Stimulated activated CD4-positive, alpha-beta T cell treated with anti-CD3 and anti-CD28 coated beads, Interleukin-2, amount 100 ng/mL, for 4 hours (primary cell): Measurements from ENCODE around the gene PCBD2.
"Not testable (repeated sequence)": the region's sequence is repeated elsewhere in the genome, so short reads cannot be mapped to it uniquely, and the experiment has no call there.

ENCODE experiments used
- DNase-seq: peaks from one replicate; pipeline ENCODE4 v3.0.0-alpha.2; 2020; ENCODE audit warnings: low read depth

Gene PCBD2

DNA sequence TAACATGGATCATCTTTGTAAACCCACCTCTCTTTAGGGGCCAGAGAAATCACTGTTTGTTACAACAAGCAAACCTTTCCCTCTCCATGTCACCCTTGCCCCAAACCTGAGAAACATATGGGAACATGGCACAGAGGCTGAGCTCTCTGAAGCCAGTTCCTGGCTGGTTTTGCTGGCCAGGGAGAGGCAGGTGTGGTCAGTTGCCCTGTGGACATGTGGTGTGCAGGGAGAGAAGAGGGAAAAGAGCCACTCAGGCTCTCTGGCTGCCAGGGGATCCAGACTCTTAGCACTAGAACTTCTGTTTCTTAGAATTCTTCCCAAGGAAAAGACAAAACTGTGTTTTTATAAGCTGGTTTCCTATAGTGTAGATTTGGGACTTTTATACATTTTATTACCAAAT lies 58.2 kb downstream of the PCBD2 start:
- DNase-seq = no peak

DNA sequence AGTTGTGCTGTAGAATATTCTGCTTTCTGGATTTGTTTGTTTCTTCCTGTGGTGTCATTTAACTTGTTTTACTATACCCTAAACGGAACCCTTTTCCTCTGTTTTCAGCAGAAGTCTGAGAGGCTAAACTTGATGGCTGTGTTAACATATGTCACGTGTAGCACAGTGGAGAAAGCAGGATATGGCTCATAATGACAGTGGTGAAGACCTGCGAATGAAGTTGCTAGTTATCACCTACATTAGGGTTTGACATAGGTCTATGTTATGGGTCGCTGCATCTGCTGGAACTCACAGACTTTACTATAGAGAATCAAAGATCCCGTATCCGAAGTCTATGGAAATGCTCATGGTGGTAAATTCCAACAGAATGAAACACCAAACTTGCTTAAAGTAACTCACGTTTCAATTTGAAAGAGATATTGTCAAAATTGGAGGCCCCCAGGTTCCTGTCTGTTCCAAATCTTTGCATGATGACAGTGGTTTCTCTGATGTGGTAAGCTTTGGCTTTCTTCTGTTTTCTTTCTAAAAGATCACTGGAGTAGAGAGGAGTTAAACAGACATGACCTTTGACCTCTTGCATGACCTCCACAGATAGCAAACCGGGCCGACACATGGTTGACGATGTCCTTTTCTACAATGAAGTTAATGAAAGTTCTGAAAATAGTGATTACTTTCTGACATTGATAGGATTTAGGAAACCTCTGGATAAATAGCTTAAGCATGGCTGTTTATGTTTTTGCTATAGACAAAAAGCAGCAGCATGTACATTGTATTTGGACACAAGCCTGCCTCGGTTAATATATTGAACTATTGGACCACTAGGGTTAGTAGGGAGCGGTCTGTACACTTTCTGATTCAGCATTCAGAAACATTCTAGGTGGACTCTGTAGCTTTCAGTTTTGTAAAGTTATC lies 59.7 kb downstream of the PCBD2 start:
- no peak for DNase-seq

DNA sequence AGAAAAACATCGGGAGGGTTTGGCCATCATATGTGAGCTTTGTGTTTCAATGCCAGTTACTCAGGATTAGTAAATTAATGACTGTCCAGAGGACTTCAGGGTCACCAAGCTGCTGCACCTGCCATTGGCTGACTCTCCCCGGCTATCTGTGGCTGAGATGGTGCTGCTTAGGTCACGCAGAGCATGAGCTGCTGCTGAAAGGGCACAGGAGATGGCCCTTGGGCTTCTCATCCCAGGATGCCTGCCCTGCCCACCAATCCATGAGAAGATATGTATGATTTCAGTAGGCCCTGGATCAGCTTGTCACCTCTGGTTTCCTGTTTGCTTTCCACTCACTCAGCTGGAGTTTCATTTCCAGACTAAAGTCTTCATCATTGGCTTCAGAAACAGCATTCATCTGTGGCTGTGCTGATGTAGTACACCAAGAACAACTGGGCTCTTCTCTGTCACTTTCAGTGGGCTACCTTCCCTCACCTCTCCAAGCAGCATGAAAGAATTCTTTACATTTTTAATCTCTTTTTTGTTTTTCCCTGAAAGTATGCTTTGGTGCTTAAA lies 60.4 kb downstream of the PCBD2 start:
- no peak for DNase-seq

DNA sequence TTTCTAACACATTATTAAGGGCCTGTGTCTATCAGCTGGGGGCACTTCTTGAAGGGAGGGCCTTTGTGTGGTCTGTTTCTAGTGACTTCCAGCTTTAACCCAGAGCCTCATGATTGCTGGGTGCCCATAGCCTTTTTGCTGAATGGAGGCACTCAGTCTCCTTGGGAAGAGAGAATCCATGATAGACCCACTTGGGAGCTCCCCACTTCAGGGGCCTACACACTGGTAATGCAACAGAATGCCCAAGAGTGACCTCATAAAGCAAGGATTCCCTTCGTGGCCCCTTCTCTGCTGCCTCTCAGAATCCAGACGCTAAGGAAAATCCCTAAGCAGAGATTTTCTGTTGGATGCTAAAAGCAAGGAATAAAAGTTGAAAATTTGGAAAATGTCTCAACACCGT lies 62.7 kb downstream of the PCBD2 start, which contains the start of gene CATSPER3:
CATSPER3 (plus strand) TSS at position 301 of the 400 bp plus-strand sequence; CDS start at position 386, 85 bp downstream.
- DNase-seq = no peak

DNA sequence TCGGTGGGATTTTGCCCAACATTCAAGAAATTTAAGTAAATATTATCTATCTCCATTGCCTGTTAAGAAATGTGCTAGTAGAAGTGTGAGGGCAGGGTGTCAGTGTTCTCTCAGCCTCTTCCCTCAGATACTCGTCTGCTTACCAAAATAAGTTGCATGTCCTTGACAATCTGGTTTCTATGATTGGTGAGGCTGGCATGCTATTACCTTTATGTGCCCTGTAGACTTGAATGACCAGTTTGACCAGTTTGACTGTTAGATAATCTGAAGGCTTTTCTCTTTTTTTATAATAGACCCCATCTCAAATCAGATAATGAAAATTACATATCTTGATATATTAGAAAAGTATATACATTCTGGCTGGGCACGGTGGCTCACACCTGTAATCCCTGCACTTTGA lies 63.1 kb downstream of the PCBD2 start:
- DNase-seq = no peak

DNA sequence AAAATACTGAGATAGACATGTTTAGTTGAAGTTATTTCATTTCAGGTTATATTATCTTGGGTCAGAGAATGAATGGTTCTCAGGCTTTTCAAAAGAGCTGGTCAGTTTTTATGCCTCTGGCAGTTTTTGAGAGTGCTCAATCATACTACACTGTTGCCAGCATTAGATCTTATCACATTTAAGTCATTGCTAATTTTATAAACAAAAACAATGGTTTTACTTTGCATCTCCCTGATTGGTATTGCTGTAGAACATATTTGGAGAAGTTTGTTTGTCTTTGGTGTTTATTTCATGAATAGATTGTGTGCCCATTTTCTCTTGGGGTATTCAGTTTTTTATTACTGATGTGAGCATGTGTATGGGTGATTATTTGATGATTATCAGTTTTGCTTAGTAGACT lies 64.2 kb downstream of the PCBD2 start:
- DNase-seq = no peak

DNA sequence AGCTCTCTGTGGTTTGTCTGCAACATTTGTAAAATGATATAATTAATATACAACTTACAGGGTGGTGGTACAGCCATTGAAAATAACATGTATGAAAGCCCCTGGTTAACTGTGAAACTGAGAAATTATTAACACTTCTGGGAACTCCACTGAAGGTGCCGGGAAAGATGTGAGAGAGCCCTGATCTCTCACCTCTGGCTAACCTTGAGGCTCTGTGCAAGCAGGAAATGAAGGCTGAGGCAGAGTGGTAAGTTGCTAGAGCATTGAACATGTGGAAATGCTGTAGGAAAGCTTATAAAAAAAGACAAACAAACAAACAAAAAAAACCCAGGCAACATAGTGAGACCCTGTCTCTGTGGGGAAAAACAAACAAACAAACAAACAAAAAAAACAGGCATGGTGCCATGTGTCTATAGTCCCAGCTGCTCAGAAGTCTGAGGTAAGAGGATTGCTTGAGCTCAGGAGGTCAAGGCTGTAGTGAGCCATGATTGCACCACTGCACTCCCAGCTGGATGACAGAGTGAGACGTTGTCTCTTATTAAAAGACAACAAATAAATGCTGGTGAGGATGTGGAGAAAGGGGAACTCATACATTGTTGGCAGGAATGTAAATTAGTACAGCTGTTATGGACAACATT lies 70.3 kb downstream of the PCBD2 start:
- DNase-seq = no peak

DNA sequence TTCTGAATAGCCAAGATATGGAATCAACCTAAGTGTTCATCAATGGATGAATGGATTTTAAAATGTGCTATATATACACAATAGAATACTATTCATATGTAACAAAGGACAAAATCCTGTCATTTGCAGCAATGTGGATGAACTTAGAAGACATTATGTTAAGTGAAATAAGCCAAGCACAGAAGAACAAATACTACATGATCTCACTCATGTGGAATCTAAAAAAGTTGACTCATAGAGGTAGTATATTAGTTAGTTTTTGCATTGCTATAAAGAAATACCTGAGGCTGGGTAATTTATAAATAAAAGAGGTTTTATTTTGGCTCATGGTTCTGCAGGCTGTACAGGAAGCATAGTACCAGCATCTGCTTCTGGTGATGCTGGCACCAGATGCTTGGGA lies 70.9 kb downstream of the PCBD2 start:
- no peak for DNase-seq

DNA sequence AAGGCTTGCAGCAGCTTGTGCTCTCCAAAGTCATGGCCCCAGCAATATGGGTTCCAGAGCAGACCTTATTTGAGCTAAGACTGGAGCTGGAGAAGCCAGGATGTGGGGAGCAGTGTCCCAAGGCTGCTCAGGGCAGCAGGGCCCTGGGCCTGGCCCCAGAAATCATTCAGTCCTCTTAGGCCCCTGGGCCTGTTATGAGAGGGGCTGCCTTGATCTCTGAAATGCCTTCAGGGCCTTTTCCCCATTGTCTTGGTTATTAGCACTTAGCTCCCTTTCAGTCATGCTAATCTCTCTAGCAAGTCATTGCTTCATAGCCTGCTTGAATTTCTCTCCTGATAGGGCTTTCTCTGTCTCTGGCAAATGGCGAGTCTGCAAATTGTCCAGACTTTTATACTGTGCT lies 71.9 kb downstream of the PCBD2 start:
- DNase-seq = no peak

DNA sequence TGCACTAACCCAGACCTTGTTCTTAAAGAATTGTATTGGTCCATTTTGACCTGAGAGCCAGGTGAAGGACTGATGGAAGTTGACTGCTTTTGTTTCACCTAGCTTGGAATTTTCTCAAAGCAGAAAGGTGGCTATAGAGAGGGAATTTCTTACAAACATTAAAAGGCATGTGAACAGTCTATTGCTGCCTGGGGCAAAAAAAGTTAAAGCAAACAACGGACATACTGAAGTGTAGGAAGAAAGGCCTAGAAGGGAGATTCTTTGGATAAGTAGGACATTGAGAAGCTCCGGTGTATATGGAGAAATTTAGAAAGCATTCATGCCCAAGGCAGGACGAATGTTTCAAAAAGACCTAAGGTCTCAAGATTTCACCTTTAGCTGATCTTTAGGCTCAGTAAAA lies 74.5 kb downstream of the PCBD2 start:
- DNase-seq = no peak

DNA sequence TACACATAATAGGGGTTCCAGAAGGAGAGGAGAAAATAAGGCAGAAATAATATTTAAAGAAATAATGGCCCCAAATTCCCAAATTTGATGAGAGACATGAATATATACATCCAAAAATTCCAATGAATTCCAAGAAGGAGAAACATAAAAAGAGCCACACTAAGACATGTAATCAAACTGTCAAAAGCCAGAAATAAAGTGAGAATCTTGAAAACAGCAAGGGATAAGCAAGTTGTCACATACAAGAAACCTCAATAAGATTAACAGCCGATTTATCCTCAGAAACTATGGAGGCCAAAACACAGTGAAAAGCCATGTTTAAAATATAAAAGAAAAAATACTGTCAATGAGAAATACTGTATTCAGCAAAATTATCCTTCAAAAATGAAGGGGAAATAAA lies 77.3 kb downstream of the PCBD2 start:
- no peak for DNase-seq

DNA sequence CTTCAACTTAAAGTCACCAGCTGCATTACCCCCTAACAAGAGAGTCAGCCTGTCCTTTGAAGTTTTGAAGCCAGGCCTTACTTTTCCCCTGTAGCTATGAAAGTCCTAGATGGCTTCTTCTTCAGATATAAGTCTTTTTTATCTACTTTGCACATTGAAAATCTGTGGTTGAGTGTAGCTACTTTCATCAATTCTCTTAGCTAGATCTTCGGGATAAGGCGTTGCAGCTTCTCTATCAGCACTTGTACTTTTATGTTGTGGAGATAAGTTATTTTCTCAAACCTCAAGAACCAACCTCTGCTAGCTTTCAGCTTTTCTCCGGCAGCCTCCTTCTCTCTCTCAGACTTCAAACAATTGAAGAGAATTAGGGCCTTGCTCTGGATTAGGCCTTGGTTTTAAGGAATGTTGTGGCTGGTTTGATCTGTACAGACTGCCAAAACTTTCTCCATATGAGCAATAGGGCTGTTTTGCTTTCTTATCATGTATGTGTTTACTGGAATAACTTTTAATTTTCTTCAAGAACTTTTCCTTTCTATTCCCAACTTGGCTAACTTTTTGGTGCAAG lies 84.4 kb downstream of the PCBD2 start:
- DNase-seq = no peak

DNA sequence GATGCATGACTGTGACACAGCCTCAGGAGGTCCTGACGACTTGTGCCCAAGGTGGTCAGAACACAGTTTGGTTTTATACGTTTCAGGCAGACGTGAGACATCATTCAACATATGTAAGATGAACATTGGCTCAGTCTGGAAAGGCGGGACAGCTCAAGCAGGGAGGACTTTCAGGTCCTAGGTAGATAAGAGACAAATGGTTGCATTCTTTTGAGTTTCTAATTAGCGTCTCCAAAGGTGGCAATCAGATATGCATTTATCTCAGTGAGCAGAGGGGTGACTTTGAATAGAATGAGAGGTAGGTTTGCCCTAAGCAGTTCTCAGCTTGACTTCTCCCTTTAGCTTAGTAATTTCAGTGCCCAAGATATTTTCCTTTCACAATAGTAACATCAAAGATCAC lies 85.3 kb downstream of the PCBD2 start:
- DNase-seq = not testable (repeated sequence)

DNA sequence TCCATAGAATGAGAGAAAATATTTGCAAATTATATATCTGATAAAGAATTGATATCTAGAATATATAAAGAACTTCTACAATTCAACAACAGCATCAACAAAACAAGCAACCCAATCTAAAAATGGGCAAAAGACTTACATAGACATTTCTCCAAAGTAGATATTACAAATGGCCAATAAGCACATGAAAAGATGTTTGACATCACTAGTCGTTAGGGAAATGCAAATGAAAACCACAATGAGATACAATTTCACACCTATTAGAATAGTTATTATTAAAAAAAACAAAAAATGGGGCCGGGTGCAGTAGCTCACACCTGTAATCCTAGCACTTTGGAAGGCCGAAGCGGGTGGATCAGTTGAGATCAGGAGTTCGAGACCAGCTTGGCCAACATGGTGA lies 87.2 kb downstream of the PCBD2 start:
- no peak for DNase-seq

DNA sequence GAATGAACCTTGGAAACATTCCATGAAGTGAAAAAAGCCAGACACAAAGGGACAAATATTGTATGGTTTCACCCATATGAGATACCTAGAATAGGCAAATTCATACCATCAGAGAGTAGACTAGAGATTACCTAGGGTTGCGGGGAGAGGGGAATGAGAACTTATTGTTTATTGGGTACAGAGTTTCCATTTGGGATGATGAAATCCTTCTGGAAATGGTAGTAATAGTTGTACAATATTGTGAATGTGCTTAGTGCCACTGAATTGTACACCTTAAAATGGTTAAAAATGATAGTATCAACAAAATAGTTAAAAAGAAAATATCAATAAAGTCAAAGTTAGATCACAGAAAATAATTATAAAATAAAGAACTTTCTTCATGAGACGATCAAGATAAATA lies 88.2 kb downstream of the PCBD2 start:
- no peak for DNase-seq

DNA sequence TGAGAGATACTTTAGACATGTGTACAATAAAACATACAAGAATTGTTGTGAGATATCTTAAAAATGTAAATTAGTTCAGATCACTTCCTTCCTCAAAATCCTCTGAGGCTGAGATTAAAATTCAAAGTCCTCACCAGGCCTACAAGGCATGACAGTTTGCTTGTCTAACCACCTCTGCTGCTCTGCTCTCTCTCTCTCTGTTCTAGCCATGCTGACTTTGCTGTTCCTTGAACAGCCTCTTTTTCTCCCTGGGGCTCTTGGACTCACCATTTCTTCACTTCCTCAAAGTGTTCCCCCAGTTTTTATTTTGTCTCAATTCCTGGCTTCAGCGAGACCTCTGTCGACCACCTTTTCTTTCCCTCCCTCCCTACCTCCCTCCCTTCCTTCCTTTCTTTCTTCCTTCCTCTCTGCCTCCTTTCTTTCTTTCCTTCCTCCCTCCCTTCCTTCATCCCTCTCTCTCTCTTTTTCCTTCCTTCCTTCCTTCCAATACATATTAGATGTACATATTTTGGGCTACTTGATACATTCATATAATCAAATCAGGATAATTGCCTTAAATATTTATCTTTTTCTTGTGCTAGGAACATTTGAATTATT lies 89.7 kb downstream of the PCBD2 start:
- no peak for DNase-seq

DNA sequence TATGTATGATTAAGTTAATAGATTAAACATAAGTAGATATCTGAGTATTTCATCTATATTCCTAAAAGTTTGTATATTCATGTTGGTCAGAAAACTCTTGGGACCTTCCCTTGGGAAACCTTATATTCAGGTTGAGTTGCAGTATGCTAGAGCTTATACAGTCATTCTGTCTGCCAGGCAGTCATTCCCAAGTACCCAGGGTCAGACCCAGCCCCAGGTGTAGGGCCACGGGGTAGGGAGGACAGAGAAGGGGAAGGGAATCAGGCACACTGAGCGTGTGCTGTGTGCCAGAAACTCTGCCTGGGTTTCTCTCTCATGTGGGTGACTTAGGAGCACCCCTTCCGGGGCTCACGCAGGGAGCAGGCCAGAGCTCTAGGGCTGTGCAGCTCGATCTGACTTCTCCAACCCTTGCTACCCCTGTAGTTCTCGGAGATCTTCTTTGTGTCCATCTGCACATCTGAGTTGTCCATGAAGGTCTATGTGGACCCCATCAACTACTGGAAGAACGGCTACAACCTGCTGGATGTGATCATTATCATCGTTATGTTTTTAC lies 91.0 kb downstream of the PCBD2 start:
- no peak for DNase-seq

DNA sequence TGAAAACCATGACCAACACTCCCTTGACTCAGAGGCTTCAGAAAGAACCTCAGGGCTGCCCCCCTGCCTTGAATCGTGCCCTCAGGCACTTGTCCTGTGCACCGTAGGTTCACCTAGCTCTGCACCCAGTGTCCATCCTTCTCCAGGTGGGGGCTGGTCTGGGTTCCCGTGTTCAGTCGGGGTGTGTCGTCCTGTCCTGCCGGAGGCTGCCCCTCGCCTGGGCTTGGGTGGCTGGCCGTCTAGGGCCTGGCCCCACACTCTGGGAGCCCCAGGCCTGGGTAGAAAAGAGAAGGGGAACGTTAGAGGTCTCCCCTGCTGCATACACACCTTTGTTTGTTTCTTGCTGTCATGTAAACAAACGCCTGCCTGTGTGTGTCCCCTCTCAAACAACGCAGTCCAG lies 92.1 kb downstream of the PCBD2 start:
- DNase-seq = no peak

DNA sequence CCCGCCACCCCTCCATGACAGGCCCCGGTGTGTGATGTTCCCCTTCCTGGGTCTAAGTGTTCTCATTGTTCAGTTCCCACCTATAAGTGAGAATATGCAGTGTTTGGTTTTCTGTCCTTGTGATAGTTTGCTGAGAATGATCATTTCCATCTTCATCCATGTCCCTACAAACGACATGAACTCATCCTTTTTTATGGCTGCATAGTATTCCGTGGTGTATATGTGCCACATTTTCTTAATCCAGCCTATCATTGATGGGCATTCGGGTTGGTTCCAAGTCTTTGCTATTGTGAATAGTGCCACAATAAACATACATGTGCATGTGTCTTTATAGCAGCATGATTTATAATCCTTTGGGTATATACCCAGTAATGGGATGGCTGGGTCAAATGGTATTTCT lies 93.1 kb downstream of the PCBD2 start:
- not testable (repeated sequence) for DNase-seq

DNA sequence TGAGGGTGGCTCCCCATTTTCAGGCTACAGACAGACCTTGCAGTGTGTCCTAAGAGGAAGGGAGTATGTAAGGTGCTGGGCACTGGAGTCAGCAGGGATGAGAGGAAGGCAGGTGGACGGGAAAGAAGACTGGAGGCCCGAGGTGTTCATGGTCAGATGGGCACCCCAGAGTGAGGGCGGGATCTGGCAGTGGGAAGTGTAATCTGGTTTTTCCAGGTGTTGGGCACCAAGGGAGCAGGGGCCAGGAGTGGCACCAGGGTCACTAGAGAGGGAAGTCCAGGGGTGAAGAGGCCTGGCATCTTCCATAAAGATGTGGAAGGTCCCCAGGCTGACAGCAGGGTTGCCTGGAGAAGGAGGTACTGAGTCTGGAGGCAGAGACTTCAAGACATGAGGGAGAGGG lies 99.4 kb downstream of the PCBD2 start:
- DNase-seq = no peak

DNA sequence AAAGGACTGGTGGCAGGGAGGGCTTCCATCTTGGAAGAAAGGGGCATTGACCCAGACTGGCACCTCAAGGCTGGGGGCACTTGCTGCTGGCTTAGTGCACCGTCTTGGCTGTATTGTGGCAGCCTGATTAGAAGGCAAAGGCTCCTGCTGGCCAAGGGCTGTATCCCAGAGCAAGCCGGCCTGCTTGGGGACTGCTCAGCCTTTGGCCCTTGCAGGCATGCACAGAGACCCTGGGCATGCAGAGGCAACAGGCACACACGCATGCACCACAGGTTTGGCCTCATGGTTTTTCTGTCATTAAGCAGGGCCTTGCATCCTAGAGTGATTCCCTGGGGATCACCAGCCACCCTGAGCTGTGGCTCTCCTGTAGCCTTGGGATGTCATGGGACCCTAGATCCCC lies 100.1 kb downstream of the PCBD2 start:
- DNase-seq = no peak

DNA sequence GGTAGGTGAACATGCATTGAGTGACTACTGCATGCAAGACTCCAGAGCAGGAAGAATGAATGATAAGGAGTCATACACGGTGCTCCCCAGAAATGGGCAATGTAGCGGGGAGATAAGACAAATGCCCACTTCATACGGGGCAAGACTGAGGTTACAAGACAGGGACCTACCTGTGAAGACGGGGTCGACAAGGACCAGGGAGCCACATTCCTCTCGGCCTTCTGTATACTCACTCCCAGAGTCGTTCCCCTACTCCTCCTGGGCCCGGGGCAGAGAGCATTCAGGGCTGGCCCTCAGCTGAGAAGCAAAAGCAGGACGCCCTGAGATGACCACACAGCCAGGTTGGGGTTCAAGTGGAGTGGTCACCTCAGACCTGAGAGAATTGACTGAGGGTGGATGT lies 102.4 kb downstream of the PCBD2 start:
- no peak for DNase-seq
